SK-N-SH (cell line): ENCODE data around the gene DGLUCY.

ENCODE experiments used
- JUND ChIP-seq: IDR thresholded peaks from 2 replicates; pipeline ENCODE4 v1.4.0; 2012
- POLR2AphosphoS5 ChIP-seq: IDR thresholded peaks from 2 replicates; pipeline ENCODE4 v1.6.1; 2012; ENCODE audit warnings: low read depth, low read length
- RAD21 ChIP-seq: IDR thresholded peaks from 2 replicates; pipeline ENCODE4 v1.6.1; 2012; ENCODE audit warnings: mild to moderate bottlenecking, low read length
- TF ChIP-seq, protein P1 (sequence below): fragments of 150-350 bp; IDR thresholded peaks from 2 replicates; pipeline ENCODE4 v1.6.1; 2017; ENCODE audit warnings: antibody characterized with exemption, low read length, low read depth, borderline replicate concordance
- TF ChIP-seq, protein P2 (sequence below): IDR thresholded peaks from 2 replicates; pipeline ENCODE4 v1.6.1; 2012; ENCODE audit warnings: mild to moderate bottlenecking, low read depth, low read length, moderate library complexity
- TF ChIP-seq, protein P3 (sequence below): fragments of 200-600 bp; sonication (generic); IDR thresholded peaks from 2 replicates; pipeline ENCODE4 v1.6.1; 2017; ENCODE audit warnings: antibody characterized with exemption, mild to moderate bottlenecking, moderate library complexity

DNA sequence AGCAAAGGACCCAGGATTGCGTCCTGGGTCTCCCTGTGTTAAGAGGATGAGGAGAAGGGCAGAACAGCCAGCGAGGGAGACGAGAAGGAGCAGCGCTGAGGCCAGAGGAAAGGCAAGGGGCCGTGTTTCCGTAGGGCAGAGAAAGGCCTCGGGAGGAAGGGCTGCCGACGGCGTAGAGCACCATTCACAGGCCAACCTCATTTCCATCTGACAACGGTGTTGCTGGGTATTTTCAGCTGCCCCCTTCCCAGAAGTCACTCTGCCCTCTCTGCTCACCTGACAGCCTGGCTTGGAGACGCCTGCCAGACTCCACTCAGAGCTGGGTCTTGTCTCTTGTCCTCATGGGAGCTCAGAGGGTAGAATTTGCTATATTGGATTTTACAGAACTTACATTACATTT is 79.2 kb downstream of the DGLUCY start:
- TF ChIP-seq RAD21 (no peak), POLR2AphosphoS5 (no peak), JUND (no peak)
- TF ChIP-seq, protein P1, sequence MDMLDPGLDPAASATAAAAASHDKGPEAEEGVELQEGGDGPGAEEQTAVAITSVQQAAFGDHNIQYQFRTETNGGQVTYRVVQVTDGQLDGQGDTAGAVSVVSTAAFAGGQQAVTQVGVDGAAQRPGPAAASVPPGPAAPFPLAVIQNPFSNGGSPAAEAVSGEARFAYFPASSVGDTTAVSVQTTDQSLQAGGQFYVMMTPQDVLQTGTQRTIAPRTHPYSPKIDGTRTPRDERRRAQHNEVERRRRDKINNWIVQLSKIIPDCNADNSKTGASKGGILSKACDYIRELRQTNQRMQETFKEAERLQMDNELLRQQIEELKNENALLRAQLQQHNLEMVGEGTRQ: no peak
- TF ChIP-seq, protein P2, sequence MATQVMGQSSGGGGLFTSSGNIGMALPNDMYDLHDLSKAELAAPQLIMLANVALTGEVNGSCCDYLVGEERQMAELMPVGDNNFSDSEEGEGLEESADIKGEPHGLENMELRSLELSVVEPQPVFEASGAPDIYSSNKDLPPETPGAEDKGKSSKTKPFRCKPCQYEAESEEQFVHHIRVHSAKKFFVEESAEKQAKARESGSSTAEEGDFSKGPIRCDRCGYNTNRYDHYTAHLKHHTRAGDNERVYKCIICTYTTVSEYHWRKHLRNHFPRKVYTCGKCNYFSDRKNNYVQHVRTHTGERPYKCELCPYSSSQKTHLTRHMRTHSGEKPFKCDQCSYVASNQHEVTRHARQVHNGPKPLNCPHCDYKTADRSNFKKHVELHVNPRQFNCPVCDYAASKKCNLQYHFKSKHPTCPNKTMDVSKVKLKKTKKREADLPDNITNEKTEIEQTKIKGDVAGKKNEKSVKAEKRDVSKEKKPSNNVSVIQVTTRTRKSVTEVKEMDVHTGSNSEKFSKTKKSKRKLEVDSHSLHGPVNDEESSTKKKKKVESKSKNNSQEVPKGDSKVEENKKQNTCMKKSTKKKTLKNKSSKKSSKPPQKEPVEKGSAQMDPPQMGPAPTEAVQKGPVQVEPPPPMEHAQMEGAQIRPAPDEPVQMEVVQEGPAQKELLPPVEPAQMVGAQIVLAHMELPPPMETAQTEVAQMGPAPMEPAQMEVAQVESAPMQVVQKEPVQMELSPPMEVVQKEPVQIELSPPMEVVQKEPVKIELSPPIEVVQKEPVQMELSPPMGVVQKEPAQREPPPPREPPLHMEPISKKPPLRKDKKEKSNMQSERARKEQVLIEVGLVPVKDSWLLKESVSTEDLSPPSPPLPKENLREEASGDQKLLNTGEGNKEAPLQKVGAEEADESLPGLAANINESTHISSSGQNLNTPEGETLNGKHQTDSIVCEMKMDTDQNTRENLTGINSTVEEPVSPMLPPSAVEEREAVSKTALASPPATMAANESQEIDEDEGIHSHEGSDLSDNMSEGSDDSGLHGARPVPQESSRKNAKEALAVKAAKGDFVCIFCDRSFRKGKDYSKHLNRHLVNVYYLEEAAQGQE: no peak
- TF ChIP-seq, protein P3, sequence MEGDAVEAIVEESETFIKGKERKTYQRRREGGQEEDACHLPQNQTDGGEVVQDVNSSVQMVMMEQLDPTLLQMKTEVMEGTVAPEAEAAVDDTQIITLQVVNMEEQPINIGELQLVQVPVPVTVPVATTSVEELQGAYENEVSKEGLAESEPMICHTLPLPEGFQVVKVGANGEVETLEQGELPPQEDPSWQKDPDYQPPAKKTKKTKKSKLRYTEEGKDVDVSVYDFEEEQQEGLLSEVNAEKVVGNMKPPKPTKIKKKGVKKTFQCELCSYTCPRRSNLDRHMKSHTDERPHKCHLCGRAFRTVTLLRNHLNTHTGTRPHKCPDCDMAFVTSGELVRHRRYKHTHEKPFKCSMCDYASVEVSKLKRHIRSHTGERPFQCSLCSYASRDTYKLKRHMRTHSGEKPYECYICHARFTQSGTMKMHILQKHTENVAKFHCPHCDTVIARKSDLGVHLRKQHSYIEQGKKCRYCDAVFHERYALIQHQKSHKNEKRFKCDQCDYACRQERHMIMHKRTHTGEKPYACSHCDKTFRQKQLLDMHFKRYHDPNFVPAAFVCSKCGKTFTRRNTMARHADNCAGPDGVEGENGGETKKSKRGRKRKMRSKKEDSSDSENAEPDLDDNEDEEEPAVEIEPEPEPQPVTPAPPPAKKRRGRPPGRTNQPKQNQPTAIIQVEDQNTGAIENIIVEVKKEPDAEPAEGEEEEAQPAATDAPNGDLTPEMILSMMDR: no peak
